ENCODE results near the gene SFT2D1.

- TF ChIP-seq CTCF (IDR thresholded peaks at IDR 0.05) (no peak), POLR2AphosphoS5 (IDR thresholded peaks at IDR 0.05; ENCODE audit: low read depth, low read length) (no peak), REST (IDR thresholded peaks at IDR 0.05; ENCODE audit: insufficient read depth in 1 of 2, low read depth in 2 of 2, low read length in 1 of 2) (no peak), TCF7L2 (IDR thresholded peaks at IDR 0.05; ENCODE audit: low read depth, low read length) (no peak), SIN3A (IDR thresholded peaks at IDR 0.05; ENCODE audit: borderline replicate concordance, insufficient read depth, low read depth, low read length) (no peak)
Measured at GRCh38 chr6:166389119-166389518, 46.8 kb upstream of the SFT2D1 start.

Measured in Panc1 (cell line).